Fibroblast of pulmonary artery (primary cell): ENCODE measurements around the gene DAPP1.

Source experiments
- DNase-seq: peaks from one replicate; pipeline ENCODE4 v3.0.0-alpha.2; 2010; ENCODE audit warnings: low read depth
- H3K4me3 ChIP-seq: replicated peaks from 2 replicates; pipeline ENCODE4 v1.5.1; 2011; ENCODE audit warnings: low read depth, mild to moderate bottlenecking, control low read depth, low read length, moderate library complexity
- TF ChIP-seq, protein P1 (sequence below): IDR thresholded peaks from 2 replicates; pipeline ENCODE4 v1.5.1; 2011; ENCODE audit warnings: mild to moderate bottlenecking, control low read depth, low read length, inconsistent platforms; ENCODE audit errors: missing control alignments

Gene DAPP1

GRCh38 chr4:99810536-99810935 is 6.1 kb upstream of the DAPP1 start:
- TF ChIP-seq, protein P1, sequence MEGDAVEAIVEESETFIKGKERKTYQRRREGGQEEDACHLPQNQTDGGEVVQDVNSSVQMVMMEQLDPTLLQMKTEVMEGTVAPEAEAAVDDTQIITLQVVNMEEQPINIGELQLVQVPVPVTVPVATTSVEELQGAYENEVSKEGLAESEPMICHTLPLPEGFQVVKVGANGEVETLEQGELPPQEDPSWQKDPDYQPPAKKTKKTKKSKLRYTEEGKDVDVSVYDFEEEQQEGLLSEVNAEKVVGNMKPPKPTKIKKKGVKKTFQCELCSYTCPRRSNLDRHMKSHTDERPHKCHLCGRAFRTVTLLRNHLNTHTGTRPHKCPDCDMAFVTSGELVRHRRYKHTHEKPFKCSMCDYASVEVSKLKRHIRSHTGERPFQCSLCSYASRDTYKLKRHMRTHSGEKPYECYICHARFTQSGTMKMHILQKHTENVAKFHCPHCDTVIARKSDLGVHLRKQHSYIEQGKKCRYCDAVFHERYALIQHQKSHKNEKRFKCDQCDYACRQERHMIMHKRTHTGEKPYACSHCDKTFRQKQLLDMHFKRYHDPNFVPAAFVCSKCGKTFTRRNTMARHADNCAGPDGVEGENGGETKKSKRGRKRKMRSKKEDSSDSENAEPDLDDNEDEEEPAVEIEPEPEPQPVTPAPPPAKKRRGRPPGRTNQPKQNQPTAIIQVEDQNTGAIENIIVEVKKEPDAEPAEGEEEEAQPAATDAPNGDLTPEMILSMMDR, result no peak
- no peak for DNase-seq
- H3K4me3 ChIP-seq, result no peak overlapping the region

GRCh38 chr4:99811117-99811516 is 5.5 kb upstream of the DAPP1 start:
- TF ChIP-seq, protein P1, result no peak
- no peak overlapping the region for H3K4me3 ChIP-seq
- DNase-seq, result no peak

GRCh38 chr4:99811850-99812249 is 4.8 kb upstream of the DAPP1 start:
- TF ChIP-seq, protein P1, result peak; percentile 56
- peak; percentile 51 for DNase-seq
- no peak overlapping the region for H3K4me3 ChIP-seq

DNA sequence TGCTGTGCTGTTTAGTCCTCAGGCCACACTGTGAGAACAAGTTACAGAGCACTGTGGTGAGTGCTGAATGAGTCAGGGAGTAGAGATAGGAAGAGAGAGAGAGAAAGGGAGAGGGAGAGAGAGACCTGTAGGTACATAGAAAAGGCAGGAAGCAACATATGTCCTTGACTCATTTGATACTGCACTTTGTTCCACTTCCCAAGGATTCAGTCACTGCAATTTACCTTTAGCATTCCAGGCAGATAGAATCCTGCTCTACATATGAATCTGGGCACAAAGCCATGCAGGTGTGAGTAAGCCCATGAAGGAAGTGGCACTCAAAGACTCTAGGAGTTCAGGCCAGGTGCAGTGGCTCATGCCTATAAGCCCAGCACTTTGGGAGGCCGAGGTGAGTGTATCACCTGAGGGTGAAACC is 1.0 kb upstream of the DAPP1 start:
- TF ChIP-seq, protein P1, result no peak
- no peak overlapping the region for H3K4me3 ChIP-seq
- peak; percentile 7 for DNase-seq

DNA sequence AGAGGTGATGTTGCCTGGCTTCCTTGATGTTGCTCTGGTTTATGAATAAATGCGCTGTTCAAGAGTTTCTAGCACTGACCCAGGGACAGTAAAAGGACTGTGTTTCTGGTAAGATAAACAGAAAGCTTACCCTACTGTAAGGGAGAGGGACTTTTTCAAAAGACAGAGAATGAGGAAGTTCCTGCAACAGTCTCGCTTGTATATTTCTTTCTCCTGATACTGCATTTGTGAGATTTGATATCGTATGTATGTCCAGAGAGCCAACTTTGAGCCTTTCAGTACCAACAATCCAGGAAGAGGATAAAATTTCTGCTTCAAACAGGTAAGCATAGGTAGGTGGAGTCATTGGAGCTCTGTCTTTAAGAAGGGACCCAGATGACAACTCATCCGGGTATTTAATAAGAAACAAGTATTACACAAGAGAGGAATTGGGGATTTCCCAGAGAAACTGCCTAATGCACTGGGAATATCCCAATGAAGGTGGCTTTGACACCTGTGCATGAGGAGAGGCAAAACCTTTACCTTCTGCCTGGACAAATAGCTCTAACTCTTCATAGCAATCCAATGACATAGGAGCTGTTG is 773 bp downstream of the DAPP1 start:
- no peak overlapping the region for H3K4me3 ChIP-seq
- DNase-seq, result no peak
- TF ChIP-seq, protein P1, result no peak

DNA sequence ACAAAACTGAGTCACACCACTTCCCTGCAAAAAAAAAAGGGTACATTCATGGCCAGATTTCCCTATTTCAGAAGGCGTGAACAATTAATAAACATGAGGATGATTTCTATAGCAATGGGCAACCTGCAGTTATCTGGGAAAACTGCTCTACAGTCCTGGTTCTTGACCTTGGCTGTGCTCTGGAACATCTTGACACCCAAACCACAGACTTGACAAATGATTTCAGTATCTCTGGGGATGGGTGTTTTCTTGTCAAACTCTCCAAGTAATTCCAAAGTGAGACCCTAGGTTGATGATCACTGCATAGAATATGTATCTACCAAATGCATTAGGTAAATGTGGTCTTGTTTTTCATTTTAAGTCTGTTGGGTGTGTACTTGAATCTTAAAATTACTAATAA is 2.0 kb downstream of the DAPP1 start:
- TF ChIP-seq, protein P1, result no peak
- DNase-seq, result no peak
- no peak overlapping the region for H3K4me3 ChIP-seq

DNA sequence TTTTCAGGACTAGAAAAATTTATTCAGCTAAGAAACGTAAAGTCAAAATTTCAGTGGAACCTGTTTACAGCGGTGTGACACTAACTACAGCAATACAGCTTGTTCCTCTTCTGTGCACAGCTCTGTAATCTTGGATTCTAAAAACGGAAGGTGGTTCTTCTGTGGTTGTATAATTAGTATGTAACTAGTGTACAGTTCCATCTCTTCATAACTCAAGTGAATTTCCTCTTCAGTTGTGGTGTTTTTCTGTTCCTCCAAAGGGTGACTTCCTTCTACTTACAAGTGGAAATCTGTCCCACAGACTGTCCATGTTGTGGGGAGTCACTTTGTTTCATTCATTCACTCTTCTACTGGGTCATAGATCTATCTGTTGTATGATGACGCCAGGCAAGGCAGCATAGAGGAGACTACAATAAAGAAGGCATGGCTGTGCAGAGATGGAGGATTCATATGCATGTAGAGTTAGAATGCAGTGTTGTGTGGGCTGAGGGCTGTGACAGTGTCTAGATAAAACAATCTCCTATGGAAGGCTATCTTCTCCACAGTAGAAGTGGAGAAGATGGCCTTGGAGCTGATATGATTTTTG is 5.4 kb downstream of the DAPP1 start:
- no peak for DNase-seq
- no peak overlapping the region for H3K4me3 ChIP-seq
- TF ChIP-seq, protein P1, result no peak
